ENCODE measurements around the gene ARRB1.

ARRB1 gene

GRCh38 chr11:75240311-75241035 is 111.0 kb downstream of the ARRB1 start, which contains the start of gene TPBGL:
Gene TPBGL, plus strand, starts transcription at chr11:75240774. Its CDS starts 276 bp downstream, at chr11:75241050.
- no peaks in the 10 kb centered on the region for H3K36me3 ChIP-seq (replicated peaks; ENCODE audit: low read depth, low read length)
- no peak within 1 kb of the TSS for H3K4me3 ChIP-seq (ENCODE audit: low read length)
- H3K9ac ChIP-seq (ENCODE audit: low read length): no peak within 1 kb of the TSS
- no peak within 1 kb of the TSS for H3K27ac ChIP-seq (ENCODE audit: low read length)
- H3K27me3 ChIP-seq (ENCODE audit: low read depth, low read length): no peaks in the 10 kb centered on the region
- H3K4me1 ChIP-seq (ENCODE audit: low read length): no peaks in the 10 kb centered on the region
- no peaks in the 10 kb centered on the region for H4K20me1 ChIP-seq (ENCODE audit: insufficient read depth, low read length)
- H3K9me3 ChIP-seq (ENCODE audit: insufficient read depth, low read length): no peaks in the 10 kb centered on the region
- TF ChIP-seq, protein P1, sequence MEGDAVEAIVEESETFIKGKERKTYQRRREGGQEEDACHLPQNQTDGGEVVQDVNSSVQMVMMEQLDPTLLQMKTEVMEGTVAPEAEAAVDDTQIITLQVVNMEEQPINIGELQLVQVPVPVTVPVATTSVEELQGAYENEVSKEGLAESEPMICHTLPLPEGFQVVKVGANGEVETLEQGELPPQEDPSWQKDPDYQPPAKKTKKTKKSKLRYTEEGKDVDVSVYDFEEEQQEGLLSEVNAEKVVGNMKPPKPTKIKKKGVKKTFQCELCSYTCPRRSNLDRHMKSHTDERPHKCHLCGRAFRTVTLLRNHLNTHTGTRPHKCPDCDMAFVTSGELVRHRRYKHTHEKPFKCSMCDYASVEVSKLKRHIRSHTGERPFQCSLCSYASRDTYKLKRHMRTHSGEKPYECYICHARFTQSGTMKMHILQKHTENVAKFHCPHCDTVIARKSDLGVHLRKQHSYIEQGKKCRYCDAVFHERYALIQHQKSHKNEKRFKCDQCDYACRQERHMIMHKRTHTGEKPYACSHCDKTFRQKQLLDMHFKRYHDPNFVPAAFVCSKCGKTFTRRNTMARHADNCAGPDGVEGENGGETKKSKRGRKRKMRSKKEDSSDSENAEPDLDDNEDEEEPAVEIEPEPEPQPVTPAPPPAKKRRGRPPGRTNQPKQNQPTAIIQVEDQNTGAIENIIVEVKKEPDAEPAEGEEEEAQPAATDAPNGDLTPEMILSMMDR (IDR thresholded peaks at IDR 0.05; ENCODE audit: low read depth, low read length): no peak
- TF ChIP-seq EZH2phosphoT487 (IDR thresholded peaks at IDR 0.05; ENCODE audit: low read depth): no peak
- H3K79me2 ChIP-seq (ENCODE audit: low read length): no peaks in the 10 kb centered on the region
- no peak within 1 kb of the TSS for H2AFZ ChIP-seq (ENCODE audit: low read depth, low read length)
- H3K4me2 ChIP-seq (ENCODE audit: low read length): no peak within 1 kb of the TSS

GRCh38 chr11:75239531-75240290 is 111.8 kb downstream of the ARRB1 start:
- Histone ChIP-seq H3K4me1 (ENCODE audit: low read length) (no peaks in the 10 kb centered on the region), H3K27me3 (ENCODE audit: low read depth, low read length) (no peaks in the 10 kb centered on the region), H3K9me3 (ENCODE audit: insufficient read depth, low read length) (no peaks in the 10 kb centered on the region), H3K27ac (ENCODE audit: low read length) (no peak overlapping the region), H2AFZ (ENCODE audit: low read depth, low read length) (no peak overlapping the region), H4K20me1 (ENCODE audit: insufficient read depth, low read length) (peaks cover under 1% of the 10 kb centered on the region; the same call in 1 of the 2 replicates), H3K9ac (ENCODE audit: low read length) (no peak overlapping the region), H3K79me2 (ENCODE audit: low read length) (no peaks in the 10 kb centered on the region), H3K4me2 (ENCODE audit: low read length) (no peak overlapping the region), H3K36me3 (replicated peaks; ENCODE audit: low read depth, low read length) (no peaks in the 10 kb centered on the region), H3K4me3 (ENCODE audit: low read length) (no peak overlapping the region)
- TF ChIP-seq, protein P1 (IDR thresholded peaks at IDR 0.05; ENCODE audit: low read depth, low read length): no peak
- no peak for TF ChIP-seq EZH2phosphoT487 (IDR thresholded peaks at IDR 0.05; ENCODE audit: low read depth)

GRCh38 chr11:75238595-75239440 is 112.6 kb downstream of the ARRB1 start:
- Histone ChIP-seq H3K4me1 (ENCODE audit: low read length) (no peaks in the 10 kb centered on the region), H3K27ac (ENCODE audit: low read length) (no peak overlapping the region), H3K36me3 (replicated peaks; ENCODE audit: low read depth, low read length) (no peaks in the 10 kb centered on the region), H3K79me2 (ENCODE audit: low read length) (no peaks in the 10 kb centered on the region), H3K4me3 (ENCODE audit: low read length) (no peak overlapping the region), H2AFZ (ENCODE audit: low read depth, low read length) (no peak overlapping the region), H4K20me1 (ENCODE audit: insufficient read depth, low read length) (peaks cover 6% of the 10 kb centered on the region; the same call in 1 of the 2 replicates), H3K9me3 (ENCODE audit: insufficient read depth, low read length) (no peaks in the 10 kb centered on the region), H3K9ac (ENCODE audit: low read length) (no peak overlapping the region), H3K4me2 (ENCODE audit: low read length) (no peak overlapping the region), H3K27me3 (ENCODE audit: low read depth, low read length) (no peaks in the 10 kb centered on the region)
- TF ChIP-seq, protein P1 (IDR thresholded peaks at IDR 0.05; ENCODE audit: low read depth, low read length): no peak

Measured in OCI-LY3 (cell line).